Body of pancreas (tissue), 4 donors: ENCODE measurements around the gene DVL2. TPM values are rescaled to one million over a fixed set of nuclear protein-coding genes. Genes with fewer than 3 reads are reported as not detected.

Experiments used
- ATAC-seq: fragments of 150-250 bp; one replicate; pipeline ENCODE4 v1.9.1; 2016
- DNase-seq, 4 donors: peaks; one replicate each; pipeline ENCODE4 v3.0.0-alpha.2; 2019
- H3K27ac ChIP-seq, 4 donors: fragments of 200-600 bp; sonication (generic); 1 replicate in 3 of 4; 2 replicates in 1 of 4; pipeline versions ENCODE4 v1.5.1 to v1.6.1; 2016 to 2019; ENCODE audit warnings: mild to moderate bottlenecking in 1 of 4, mixed read lengths in 1 of 4, moderate library complexity in 1 of 4
- H3K27me3 ChIP-seq, 2 donors: fragments of 200-600 bp; sonication (generic); one replicate each; pipeline ENCODE4 v1.6.0; 2016; ENCODE audit warnings: mild to moderate bottlenecking in 1 of 2
- H3K36me3 ChIP-seq, 2 donors: fragments of 200-600 bp; sonication (generic); replicated peaks in 1 of 2; 2 replicates each; pipeline ENCODE4 v1.5.1; 2016; ENCODE audit warnings: low read depth in 2 of 2; ENCODE audit not compliant: insufficient read depth in 1 of 2
- H3K4me1 ChIP-seq: fragments of 200-600 bp; sonication (generic); one replicate; pipeline ENCODE4 v1.6.0; 2016
- H3K4me3 ChIP-seq, 2 donors: fragments of 200-600 bp; sonication (generic); 1 replicate in 1 of 2; 2 replicates in 1 of 2; pipeline ENCODE4 v1.5.1; 2016 to 2019
- H3K9me3 ChIP-seq, 3 donors: fragments of 200-600 bp; sonication (generic); 1 replicate in 2 of 3; 2 replicates in 1 of 3; pipeline ENCODE4 v1.5.1; 2016
- POLR2A ChIP-seq, 3 donors: fragments of 450-650 bp; IDR thresholded peaks; one replicate each; pipeline ENCODE4 v1.6.1; 2016; ENCODE audit warnings: antibody characterized with exemption in 3 of 3, mild to moderate bottlenecking in 2 of 3
- WGBS, 2 donors: methylation state at CpG; one replicate each; pipeline ENCODE4 v1.1.5; 2017; 5-methylcytosine and 5-hydroxymethylcytosine counted together
- intact Hi-C: fragments of 100-400 bp; cut with DNase I; formaldehyde crosslinking; loops from one replicate; pipeline ENCODE4 v1.15.1; 2023
- total RNA-seq, 2 donors: library from RNA; depleted of rRNA; stranded (reverse); fragments of >200 nt; gene quantifications; one replicate each; pipeline ENCODE4 v1.1.0, GENCODE V29; 2016
- TF ChIP-seq, protein P1 (sequence below), 7 experiments: fragments of 450-650 bp in 4 of 7; fragments of 200-600 bp in 3 of 7; sonication (generic) in 3 of 7; IDR thresholded peaks; one replicate each; pipeline ENCODE4 v1.5.1; 2016 to 2019; ENCODE audit warnings: antibody characterized with exemption in 7 of 7

The DVL2 gene
- total RNA-seq, 2 donors from 2014 or later = 19.5 to 41.5 TPM

DNA sequence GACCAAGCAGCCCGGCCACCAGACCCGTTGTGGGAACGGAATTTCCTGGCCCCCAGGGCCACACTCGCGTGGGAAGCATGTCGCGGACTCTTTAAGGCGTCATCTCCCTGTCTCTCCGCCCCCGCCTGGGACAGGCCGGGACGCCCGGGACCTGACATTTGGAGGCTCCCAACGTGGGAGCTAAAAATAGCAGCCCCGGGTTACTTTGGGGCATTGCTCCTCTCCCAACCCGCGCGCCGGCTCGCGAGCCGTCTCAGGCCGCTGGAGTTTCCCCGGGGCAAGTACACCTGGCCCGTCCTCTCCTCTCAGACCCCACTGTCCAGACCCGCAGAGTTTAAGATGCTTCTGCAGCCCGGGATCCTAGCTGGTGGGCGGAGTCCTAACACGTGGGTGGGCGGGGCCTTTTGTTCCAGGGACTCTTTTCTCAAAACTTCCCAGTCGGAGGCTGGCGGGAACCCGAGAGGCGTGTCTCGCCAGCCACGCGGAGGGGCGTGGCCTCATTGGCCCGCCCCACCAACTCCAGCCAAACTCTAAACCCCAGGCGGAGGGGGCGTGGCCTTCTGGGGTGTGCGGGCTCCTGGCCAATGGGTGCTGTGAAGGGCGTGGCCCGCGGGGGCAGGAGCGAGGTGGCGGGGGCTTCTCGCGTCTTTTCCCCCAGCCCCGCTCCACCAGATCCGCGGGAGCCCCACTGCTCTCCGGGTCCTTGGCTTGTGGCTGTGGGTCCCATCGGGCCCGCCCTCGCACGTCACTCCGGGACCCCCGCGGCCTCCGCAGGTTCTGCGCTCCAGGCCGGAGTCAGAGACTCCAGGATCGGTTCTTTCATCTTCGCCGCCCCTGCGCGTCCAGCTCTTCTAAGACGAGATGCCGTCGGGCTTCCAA, 47.0 kb upstream of the DVL2 start, which contains the start of gene SLC2A4:
Gene SLC2A4, plus strand, starts transcription at position 645 of the 879 bp plus-strand sequence. Its CDS starts 217 bp downstream, at position 862.
- no peak within 1 kb of the TSS for H3K4me3 ChIP-seq
- H3K9me3 ChIP-seq = no peaks in the 10 kb centered on the region
- TF ChIP-seq, protein P1, sequence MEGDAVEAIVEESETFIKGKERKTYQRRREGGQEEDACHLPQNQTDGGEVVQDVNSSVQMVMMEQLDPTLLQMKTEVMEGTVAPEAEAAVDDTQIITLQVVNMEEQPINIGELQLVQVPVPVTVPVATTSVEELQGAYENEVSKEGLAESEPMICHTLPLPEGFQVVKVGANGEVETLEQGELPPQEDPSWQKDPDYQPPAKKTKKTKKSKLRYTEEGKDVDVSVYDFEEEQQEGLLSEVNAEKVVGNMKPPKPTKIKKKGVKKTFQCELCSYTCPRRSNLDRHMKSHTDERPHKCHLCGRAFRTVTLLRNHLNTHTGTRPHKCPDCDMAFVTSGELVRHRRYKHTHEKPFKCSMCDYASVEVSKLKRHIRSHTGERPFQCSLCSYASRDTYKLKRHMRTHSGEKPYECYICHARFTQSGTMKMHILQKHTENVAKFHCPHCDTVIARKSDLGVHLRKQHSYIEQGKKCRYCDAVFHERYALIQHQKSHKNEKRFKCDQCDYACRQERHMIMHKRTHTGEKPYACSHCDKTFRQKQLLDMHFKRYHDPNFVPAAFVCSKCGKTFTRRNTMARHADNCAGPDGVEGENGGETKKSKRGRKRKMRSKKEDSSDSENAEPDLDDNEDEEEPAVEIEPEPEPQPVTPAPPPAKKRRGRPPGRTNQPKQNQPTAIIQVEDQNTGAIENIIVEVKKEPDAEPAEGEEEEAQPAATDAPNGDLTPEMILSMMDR (IDR thresholded peaks at IDR 0.05) = no peak
- no peak for TF ChIP-seq POLR2A (IDR thresholded peaks at IDR 0.05)
- H3K36me3 ChIP-seq = no peaks in the 10 kb centered on the region
- 0 to 3% methylated on average over 14 to 71 of the region's 71 CpGs for WGBS, 2 donors
- intact Hi-C loops = loop anchor here (10.0 kb wide), 1 partner anchor 217 kb away; no protein-coding TSS in a partner anchor
- peaks cover 24% of the 10 kb centered on the region for H3K4me1 ChIP-seq
- no peaks in the 10 kb centered on the region for H3K27me3 ChIP-seq
- H3K27ac ChIP-seq = peak within 1 kb of the TSS; percentile 42 to 79 (median 70)
- ATAC-seq (peak; percentile 89), DNase-seq (peak; percentile 93 to 97 (median 95))

DNA sequence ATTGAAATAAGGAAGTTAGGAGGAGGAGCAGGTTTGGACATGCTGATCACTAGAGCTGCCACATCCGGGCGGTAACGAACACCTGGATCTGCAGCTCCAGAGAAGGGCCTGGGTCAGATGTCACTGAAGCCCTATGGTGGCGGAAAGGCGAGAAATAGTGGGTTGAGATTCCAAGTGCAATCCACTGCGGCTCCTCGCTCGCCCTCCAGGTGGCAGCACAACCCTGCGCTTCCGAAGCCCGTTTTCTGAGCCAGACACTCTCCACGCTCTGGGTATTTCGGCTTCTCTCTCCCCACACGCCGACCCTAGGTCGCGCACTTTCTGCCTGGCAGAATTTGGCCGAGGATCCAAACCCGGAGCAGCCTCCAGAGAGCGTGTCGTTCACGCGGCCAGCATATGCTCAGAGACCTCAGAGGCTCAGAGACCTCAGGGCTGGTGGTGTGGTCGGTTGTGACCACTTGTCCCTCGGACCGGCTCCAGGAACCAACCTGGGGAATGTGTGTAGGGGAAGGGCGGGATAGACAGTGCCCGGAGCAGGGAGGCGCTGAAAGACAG, 46.3 kb upstream of the DVL2 start:
- H3K4me3 ChIP-seq = no peak overlapping the region
- H3K27ac ChIP-seq = peak overlapping the region; percentile 42 to 79 (median 70)
- peaks cover 24% of the 10 kb centered on the region for H3K4me1 ChIP-seq
- DNase-seq (peak; percentile 84 to 88 (median 86)), ATAC-seq (peak; percentile 85)
- TF ChIP-seq, protein P1 (IDR thresholded peaks at IDR 0.05) = peak; percentile 82 to 98 (median 97)
- no peak for TF ChIP-seq POLR2A (IDR thresholded peaks at IDR 0.05)
- no peaks in the 10 kb centered on the region for H3K9me3 ChIP-seq
- WGBS, 2 donors = 0 to 1% methylated on average over 17 to 29 of the region's 29 CpGs
- H3K36me3 ChIP-seq = no peaks in the 10 kb centered on the region
- intact Hi-C loops = loop anchor here (10.0 kb wide), 1 partner anchor 216 kb away; no protein-coding TSS in a partner anchor
- no peaks in the 10 kb centered on the region for H3K27me3 ChIP-seq

DNA sequence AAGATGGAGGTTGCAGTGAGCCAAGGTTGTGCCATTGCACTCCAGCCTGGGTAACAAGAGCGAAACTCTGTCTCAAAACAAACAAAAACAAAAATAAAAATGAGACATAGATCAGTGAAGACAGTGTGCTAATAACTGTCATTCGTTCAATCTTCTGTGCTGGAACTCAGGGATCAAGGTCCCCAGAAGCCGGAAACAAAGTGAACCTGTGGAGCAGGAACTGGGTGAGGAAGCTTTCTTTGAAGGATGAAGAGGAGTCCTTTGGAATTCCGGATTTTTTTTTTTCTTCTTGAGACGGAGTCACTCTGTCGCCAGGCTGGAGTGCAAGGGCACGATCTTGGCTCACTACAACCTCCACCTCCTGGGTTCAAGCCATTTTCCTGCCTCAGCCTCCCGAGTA, 45.1 kb upstream of the DVL2 start:
- Histone ChIP-seq H3K27me3 (no peaks in the 10 kb centered on the region), H3K27ac (no peak overlapping the region), H3K4me1 (peaks cover 24% of the 10 kb centered on the region), H3K9me3 (no peaks in the 10 kb centered on the region), H3K36me3 (no peaks in the 10 kb centered on the region), H3K4me3 (no peak overlapping the region)
- TF ChIP-seq, protein P1 (IDR thresholded peaks at IDR 0.05) = no peak
- no peak for TF ChIP-seq POLR2A (IDR thresholded peaks at IDR 0.05)
- no peak for DNase-seq
- intact Hi-C loops = no loop called here
- 81 to 85% methylated on average over 8 of the region's 8 CpGs for WGBS, 2 donors
- no peak for ATAC-seq

DNA sequence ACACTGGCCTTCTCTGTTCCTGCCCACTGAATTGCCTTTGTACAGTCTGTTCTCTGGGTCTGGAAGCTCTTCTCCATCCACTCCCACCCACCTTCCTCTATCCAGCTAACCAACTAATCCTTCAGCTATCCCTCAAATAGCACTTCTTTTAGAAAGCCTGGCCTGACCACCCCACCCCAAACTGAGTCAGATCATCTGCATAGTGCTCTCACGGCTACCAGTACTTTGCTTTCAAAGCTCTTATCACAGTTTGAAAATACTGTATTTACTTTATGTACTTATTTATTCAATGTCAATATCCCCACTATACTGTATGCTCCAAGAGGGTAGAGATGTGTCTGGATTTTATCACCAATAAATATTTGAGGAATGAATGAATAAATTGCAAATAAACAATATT, 32.5 kb upstream of the DVL2 start:
- DNase-seq = no peak
- no peak for ATAC-seq
- Histone ChIP-seq H3K4me3 (no peak overlapping the region), H3K27me3 (no peaks in the 10 kb centered on the region), H3K4me1 (peaks cover 11% of the 10 kb centered on the region), H3K9me3 (no peaks in the 10 kb centered on the region), H3K27ac (no peak overlapping the region), H3K36me3 (no peaks in the 10 kb centered on the region)
- intact Hi-C loops = no loop called here
- 15 to 39% methylated on average over 1 of the region's 1 CpG for WGBS, 2 donors
- no peak for TF ChIP-seq POLR2A (IDR thresholded peaks at IDR 0.05)
- TF ChIP-seq, protein P1 (IDR thresholded peaks at IDR 0.05) = no peak
